Suprapubic skin (tissue), 3 donors: ENCODE data around the gene ATF7IP2.

ENCODE experiments used
- CTCF ChIP-seq, 2 donors: fragments of 200-600 bp in 1 of 2; fragments of 450-650 bp in 1 of 2; sonication (generic) in 1 of 2; IDR thresholded peaks; one replicate each; pipeline ENCODE4 v1.5.1; 2016 to 2019; ENCODE audit warnings: antibody characterized with exemption in 2 of 2, mild to moderate bottlenecking in 1 of 2, moderate library complexity in 1 of 2
- POLR2A ChIP-seq, 2 donors: fragments of 450-650 bp; IDR thresholded peaks; one replicate each; pipeline ENCODE4 v1.6.1; 2017; ENCODE audit warnings: antibody characterized with exemption in 2 of 2, mild to moderate bottlenecking in 2 of 2, moderate library complexity in 2 of 2

GRCh38 chr16:10526962-10527361, 141.1 kb downstream of the ATF7IP2 start:
- TF ChIP-seq POLR2A (IDR thresholded peaks at IDR 0.05) (no peak), CTCF (IDR thresholded peaks at IDR 0.05) (no peak)
